GM18870 (cell line): Measurements from ENCODE around the gene RNU6-7.

Source experiments
- ATAC-seq: cut with Tn5 transposase; IDR thresholded peaks from one replicate; pipeline ENCODE4 v1.9.1; 2021; ENCODE audit warnings: moderate library complexity; ENCODE audit not compliant: unreplicated experiment

RNU6-7 gene

DNA sequence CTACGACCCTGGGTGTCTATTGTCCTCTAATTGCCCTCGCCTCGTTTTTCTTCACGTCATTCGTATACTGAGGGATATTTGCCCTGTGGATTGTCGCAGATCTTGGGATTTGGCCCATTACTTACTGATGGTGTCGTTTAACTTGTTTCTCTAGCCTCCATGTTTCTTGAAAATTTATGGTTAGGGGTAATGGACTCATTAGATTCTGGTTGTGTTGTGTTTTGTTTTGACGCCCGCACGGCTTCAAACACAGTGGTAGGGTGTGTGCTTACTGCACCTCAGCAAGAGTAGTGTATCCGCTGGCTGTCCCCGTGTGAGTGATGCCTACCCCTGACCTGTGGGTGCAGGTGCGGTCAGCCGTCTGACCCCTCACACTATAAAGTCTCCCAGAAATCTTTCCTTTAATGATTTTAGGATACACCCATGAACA, 2.1 kb downstream of the RNU6-7 start:
- no peak for ATAC-seq

- no peak for ATAC-seq
Measured at GRCh38 chr14:32205554-32205953, 3.7 kb downstream of the RNU6-7 start.

DNA sequence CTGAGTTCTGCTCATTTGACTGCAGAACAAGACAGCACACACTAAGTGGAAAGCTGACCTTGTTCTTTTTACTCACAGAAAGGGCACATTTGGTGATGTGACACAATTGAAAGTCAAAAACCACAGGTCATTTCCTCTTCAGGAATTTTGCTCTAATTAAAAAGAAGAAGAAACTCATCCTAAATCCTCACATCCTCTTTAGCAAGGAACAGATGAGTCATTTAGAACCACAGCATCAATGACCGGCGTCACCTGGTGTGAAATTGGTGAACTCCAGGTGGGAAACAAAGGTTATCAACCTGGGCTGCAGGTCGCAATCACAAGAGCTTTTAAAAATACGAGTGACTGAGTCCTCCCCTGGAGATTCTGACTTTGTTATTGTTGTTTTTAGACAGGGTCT, 4.1 kb downstream of the RNU6-7 start:
- peak; percentile 31 for ATAC-seq

- ATAC-seq: no peak
Measured at GRCh38 chr14:32206552-32206951, 4.7 kb downstream of the RNU6-7 start.

GRCh38 chr14:32208490-32208889, 6.6 kb downstream of the RNU6-7 start:
- ATAC-seq: no peak

DNA sequence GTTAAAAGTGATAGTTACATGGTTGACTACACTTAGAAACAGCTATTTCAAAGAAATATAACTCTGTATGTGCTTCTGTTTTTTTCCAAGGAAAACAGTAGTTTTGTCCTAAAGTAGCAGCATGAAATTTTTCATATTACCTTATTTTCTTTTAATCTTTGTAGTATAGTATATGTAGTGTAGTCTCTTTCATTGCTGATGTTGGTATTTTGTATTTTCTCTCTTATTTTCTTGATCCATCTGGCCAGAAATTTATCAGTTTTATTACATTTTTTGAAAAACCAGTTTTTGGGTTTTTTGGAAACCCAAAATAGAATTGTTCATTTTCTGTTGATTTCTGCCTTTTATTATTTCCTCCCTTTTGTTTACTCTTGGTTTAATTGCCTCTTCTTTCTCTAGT, 7.6 kb downstream of the RNU6-7 start:
- ATAC-seq: no peak

GRCh38 chr14:32211068-32211404, 9.2 kb downstream of the RNU6-7 start:
- ATAC-seq: no peak

DNA sequence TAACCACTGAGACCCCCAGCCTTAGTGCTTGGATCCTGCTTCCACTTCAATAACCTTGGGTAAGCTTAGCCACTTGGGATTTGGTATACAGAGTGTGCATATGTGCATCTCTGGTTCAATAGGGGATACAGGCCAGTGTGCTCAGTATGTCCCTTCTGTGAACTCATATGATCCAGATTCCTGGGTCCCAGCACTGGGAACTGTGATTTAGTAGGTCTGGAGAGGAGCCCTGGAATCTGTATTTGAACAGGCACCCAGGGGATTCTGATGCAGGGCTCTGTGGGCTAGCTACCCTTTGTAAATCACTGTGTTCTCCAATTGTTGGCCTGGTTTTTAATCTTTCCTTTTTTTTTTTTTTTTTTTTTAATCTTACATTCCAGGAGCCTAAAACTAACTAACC, 11.0 kb downstream of the RNU6-7 start:
- no peak for ATAC-seq

DNA sequence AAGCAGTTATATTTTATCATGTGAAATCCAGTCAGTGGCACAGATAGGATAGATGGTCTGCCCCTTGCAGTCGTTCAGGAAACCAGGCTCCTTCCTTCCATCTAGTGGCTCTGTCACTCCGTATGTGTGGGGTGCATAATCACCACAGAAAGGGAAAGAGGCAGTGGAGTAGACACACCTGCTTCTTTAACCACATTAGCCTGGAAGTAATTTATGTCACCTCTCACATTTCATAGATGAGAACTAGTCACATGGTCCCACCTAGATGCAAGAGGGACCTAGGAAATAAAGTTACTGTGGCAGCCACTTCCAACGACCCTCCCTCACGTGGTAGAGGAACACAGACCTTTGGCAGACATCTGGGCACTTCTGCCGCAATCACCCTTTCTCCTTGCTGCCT, 15.5 kb downstream of the RNU6-7 start:
- no peak for ATAC-seq

- no peak for ATAC-seq
Measured at GRCh38 chr14:32224737-32225377, 23.0 kb downstream of the RNU6-7 start.

GRCh38 chr14:32225378-32225920, 23.6 kb downstream of the RNU6-7 start:
- no peak for ATAC-seq

DNA sequence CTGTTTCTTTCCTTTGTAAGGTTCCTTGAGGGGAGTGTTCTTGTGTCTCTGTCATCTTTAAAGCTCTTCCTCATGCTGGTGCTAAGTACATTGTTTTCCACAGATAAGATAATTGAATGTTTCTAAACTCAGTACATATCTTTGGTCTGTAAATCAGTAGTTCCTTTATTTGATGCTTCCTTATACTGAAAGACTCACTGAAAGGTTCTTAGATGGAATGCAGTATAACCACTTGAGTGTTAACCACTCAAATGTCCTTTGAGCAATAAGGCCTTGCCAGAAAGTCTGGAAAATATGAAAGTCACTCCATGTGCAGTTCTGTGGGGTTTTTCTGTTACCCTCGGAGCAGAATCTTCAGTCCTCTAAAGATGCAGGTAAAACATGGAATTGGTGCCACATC, 24.2 kb downstream of the RNU6-7 start:
- ATAC-seq: no peak

DNA sequence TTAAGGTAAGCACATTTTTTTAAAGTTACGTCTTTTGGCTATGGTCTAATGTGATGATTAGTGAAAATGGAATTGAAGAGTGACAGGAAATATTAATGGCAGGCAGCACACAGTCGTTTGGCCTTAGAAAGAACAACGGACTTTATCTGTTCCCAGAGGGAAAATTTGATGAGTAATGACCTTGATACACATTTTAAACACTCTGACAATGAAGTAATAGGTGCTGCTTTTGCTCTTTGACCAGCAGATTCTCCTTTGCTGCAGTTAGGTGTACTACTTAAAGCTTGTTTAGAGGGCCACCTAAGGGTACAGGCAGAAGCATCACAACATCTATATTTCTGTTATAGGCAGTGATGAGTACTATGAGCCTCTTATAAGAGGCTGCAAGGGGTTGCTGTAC, 28.3 kb downstream of the RNU6-7 start:
- no peak for ATAC-seq

- ATAC-seq: no peak
Measured at GRCh38 chr14:32230695-32231280, 28.9 kb downstream of the RNU6-7 start.

DNA sequence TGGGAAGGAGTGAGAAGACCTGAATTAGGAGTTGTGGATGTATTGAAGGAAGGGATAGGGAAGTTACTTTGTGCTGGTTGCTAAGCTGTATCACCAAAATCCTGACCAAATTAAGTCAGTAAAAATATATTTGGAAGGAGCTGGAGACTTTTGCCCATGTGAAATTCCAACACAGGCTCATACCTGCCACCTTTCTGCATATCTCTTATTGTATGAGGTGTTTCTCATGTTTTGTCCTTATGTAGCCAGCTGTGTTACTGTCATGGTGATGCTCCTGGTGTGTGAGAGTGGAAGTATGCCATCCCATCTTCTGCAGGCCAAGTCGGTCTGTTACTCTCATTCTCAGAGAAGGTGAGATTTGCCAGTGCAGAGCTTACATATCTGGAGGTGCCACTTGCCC, 30.6 kb downstream of the RNU6-7 start:
- ATAC-seq: no peak

GRCh38 chr14:32233260-32233659, 31.4 kb downstream of the RNU6-7 start:
- ATAC-seq: no peak

GRCh38 chr14:32244404-32244803, 42.6 kb downstream of the RNU6-7 start:
- no peak for ATAC-seq

GRCh38 chr14:32246751-32247150, 44.9 kb downstream of the RNU6-7 start:
- ATAC-seq: no peak

DNA sequence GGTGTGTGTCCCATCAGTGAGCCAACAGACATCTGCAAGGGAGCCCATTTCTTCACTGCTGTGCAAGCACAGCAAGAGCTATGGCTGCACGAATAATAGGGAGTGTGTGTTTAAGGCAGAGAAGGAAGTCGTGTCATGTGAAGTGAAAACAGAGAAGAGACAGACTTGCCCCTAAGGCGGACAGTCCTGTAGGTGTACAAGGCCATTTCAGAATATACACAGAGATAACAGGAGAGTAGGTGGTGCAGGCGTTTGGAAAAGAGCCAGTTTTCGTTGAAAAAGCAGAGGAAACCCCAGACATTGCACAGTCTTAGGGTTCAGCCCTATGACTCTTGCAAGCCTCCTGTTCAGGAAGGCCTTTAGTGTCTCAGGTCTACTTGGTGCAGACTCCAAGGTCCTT, 47.5 kb downstream of the RNU6-7 start:
- no peak for ATAC-seq

GRCh38 chr14:32249780-32250179, 47.9 kb downstream of the RNU6-7 start:
- ATAC-seq: no peak

GRCh38 chr14:32250681-32251080, 48.8 kb downstream of the RNU6-7 start:
- no peak for ATAC-seq

- no peak for ATAC-seq
Measured at GRCh38 chr14:32251530-32251929, 49.7 kb downstream of the RNU6-7 start.
